Tibial nerve (tissue), 4 donors: ENCODE measurements around the gene PCF11.

ENCODE experiments used
- CTCF ChIP-seq, 5 experiments: fragments of 200-600 bp in 3 of 5; fragments of 450-650 bp in 2 of 5; sonication (generic) in 3 of 5; IDR thresholded peaks; one replicate each; pipeline ENCODE4 v1.5.1; 2016 to 2019; ENCODE audit warnings: antibody characterized with exemption in 5 of 5, mild to moderate bottlenecking in 3 of 5, moderate library complexity in 2 of 5
- EP300 ChIP-seq, 2 donors: sonication (generic); formaldehyde crosslinking; IDR thresholded peaks; one replicate each; pipeline ENCODE4 v1.6.1; 2017; ENCODE audit warnings: antibody characterized with exemption in 2 of 2, mild to moderate bottlenecking in 1 of 2
- POLR2A ChIP-seq, 2 donors: fragments of 450-650 bp; IDR thresholded peaks; one replicate each; pipeline ENCODE4 v1.6.1; 2017; ENCODE audit warnings: antibody characterized with exemption in 2 of 2, mild to moderate bottlenecking in 2 of 2, moderate library complexity in 2 of 2

- TF ChIP-seq CTCF (IDR thresholded peaks at IDR 0.05): no peak
- no peak for TF ChIP-seq POLR2A (IDR thresholded peaks at IDR 0.05)
- no peak for TF ChIP-seq EP300 (IDR thresholded peaks at IDR 0.05)
These were observed 64.8 kb downstream of the PCF11 start for GRCh38 chr11:83221694-83222093.
